AG09309 (cell line): Measurements from ENCODE around the gene NDST1.

Source experiments
- DNase-seq: peaks from one replicate; pipeline ENCODE4 v3.0.0-alpha.2; 2010; ENCODE audit warnings: low read depth
- H3K4me3 ChIP-seq: 2 replicates; pipeline ENCODE4 v1.5.1; 2011; ENCODE audit warnings: mild to moderate bottlenecking, low read depth, low read length, moderate library complexity; ENCODE audit not compliant: control insufficient read depth
- CTCF ChIP-seq: IDR thresholded peaks from 2 replicates; pipeline ENCODE4 v1.5.1; 2011; ENCODE audit warnings: mild to moderate bottlenecking, low read depth, low read length, inconsistent platforms; ENCODE audit not compliant: insufficient read depth, control insufficient read depth; ENCODE audit errors: missing control alignments

The NDST1 gene

DNA sequence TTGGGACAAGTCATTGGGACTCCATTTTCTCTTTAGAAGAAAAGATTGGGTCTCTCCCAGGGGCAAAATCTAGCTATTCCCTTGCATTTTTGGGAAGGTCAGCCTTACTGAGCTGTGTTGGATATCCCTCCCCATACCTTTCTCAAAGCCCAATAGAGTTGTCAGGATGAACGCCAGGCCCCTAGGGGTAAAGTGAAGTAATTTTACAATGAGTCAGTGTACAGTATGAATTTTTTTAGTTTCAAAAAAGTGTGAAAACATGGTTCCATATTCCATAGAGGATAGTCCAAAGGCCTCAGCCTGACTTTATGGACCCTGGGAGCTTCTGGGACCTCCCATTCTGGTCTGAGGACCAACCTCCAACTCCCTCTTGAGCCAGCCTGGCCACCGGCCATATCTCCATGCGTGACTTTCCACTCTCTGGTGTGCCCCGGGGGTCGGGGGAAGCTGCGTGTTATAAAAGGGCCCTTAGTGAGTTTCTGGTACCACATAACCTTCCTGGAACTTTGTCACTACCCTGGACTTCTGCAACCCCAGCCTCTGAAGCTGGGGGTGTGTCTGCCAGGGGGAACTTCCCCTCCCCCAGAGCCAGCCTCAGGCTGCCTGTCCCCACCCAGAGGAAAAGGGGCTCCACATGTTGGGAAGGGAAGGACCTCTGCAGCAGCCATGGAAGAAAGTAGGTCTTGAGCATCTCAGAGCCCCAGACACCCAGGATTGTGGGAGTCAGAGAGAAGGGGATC, 80.1 kb downstream of the NDST1 start:
- no peak for TF ChIP-seq CTCF
- no peak for DNase-seq
- H3K4me3 ChIP-seq = no peak overlapping the region

- no peak for TF ChIP-seq CTCF
- H3K4me3 ChIP-seq = no peak overlapping the region
- DNase-seq = no peak
Observed at GRCh38 chr5:150588596-150588890, 80.6 kb downstream of the NDST1 start.

DNA sequence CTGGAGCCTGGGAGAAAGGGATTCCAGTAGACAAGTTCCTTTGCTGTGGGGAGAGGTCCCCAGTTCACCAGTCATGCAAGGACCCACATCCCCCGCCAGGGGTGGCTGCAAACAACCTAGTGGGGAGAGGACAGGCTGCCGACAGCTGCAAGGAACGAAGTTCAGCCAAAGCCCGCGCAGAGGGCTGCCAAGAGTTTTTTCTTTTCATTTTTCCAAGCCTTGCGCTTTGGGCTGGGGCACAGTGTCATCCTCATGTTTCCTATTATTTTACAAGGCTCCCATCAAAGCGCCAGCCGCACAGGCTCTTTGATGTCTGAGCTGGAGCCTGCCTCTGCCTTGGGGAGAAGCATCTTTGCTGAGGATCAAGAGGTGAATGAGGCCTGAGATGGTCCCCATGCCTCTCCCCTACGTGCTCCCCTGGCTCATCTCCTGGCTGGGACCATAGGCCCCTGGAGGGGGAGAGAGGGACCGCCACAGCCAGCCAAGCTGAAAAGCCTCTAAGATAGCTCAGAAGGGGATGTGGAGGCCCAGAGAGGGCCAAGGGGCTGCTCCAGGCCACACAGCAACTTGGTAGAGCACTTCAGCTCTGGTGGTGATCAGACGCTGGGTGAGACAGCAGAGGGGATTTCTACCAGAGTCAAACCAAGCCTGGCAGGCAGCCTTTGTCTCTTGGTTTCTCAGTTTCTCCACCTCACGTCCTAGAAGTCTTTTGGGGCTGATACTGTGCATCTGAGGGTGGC, 82.1 kb downstream of the NDST1 start:
- TF ChIP-seq CTCF = peak; percentile 69
- DNase-seq = no peak
- no peak overlapping the region for H3K4me3 ChIP-seq

GRCh38 chr5:150590979-150591695, 83.2 kb downstream of the NDST1 start:
- no peak overlapping the region for H3K4me3 ChIP-seq
- DNase-seq = no peak
- TF ChIP-seq CTCF = no peak

GRCh38 chr5:150593593-150593992, 85.7 kb downstream of the NDST1 start:
- no peak overlapping the region for H3K4me3 ChIP-seq
- TF ChIP-seq CTCF = no peak
- no peak for DNase-seq

GRCh38 chr5:150593996-150594395, 86.1 kb downstream of the NDST1 start:
- DNase-seq = no peak
- TF ChIP-seq CTCF = no peak
- no peak overlapping the region for H3K4me3 ChIP-seq
